Measurements from ENCODE around the gene AHSG. TPM values are rescaled to one million over a fixed set of nuclear protein-coding genes. Genes with fewer than 3 reads are reported as not detected.

Gene AHSG
- total RNA-seq, 1 donor from 2014 or later, result not detected

DNA sequence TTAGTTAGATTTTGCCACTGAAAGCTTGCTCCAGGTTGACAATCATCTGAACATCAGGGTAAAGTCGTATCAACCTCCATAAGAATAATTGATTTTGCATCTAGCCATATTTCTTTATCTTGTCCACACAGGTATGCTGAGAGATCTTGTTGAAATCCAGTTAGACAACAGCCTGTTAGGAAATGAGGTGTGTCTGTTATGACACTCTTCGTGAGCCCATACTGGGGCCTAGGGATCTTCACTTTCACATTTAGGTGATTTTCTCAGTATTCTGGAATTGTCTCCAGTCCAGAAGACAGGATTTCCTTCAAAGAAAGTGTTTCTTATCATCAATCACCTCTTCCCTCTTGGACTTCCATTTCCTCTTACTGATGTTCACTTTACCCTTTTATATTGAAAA lies 24.2 kb upstream of the AHSG start:
- Mint-ChIP-seq H3K4me1 (no peaks in the 10 kb centered on the region), H3K27ac (no peak overlapping the region), H3K27me3 (no peaks in the 10 kb centered on the region), H3K9me3 (no peaks in the 10 kb centered on the region), H3K4me3 (no peak overlapping the region), H3K36me3 (ENCODE audit: low read depth) (peaks cover 36% of the 10 kb centered on the region)
- ATAC-seq (ENCODE audit: low read depth) (no peak), DNase-seq (no peak)
- POLR2A ChIA-PET, result no interaction called here
- CTCF ChIA-PET, result no interaction called here
- TF ChIP-seq, protein P1, sequence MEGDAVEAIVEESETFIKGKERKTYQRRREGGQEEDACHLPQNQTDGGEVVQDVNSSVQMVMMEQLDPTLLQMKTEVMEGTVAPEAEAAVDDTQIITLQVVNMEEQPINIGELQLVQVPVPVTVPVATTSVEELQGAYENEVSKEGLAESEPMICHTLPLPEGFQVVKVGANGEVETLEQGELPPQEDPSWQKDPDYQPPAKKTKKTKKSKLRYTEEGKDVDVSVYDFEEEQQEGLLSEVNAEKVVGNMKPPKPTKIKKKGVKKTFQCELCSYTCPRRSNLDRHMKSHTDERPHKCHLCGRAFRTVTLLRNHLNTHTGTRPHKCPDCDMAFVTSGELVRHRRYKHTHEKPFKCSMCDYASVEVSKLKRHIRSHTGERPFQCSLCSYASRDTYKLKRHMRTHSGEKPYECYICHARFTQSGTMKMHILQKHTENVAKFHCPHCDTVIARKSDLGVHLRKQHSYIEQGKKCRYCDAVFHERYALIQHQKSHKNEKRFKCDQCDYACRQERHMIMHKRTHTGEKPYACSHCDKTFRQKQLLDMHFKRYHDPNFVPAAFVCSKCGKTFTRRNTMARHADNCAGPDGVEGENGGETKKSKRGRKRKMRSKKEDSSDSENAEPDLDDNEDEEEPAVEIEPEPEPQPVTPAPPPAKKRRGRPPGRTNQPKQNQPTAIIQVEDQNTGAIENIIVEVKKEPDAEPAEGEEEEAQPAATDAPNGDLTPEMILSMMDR (IDR thresholded peaks at IDR 0.05), result no peak
- intact Hi-C loops (cut with micrococcal nuclease), result no loop called here

DNA sequence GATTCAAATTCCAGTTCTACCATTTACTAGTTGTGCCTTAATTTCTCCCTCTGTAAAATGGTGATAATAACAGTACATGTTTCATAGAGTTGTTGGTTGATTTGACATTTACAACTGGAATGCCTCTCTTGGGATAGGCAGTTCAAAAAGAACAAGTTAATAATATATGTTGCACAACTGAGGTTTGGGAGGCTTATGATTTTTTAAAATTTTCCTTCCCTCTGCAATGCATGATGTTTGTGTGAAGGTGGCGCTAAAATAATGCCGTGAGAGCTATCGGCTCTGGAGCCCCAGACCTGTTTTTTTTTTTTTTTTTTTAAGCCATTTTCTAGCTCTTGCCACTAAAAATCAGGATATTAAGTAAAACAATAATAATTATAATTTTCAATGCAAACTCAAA lies 23.7 kb upstream of the AHSG start:
- Mint-ChIP-seq H3K4me3 (no peak overlapping the region), H3K9me3 (no peaks in the 10 kb centered on the region), H3K36me3 (ENCODE audit: low read depth) (peaks cover 31% of the 10 kb centered on the region), H3K4me1 (no peaks in the 10 kb centered on the region), H3K27me3 (no peaks in the 10 kb centered on the region), H3K27ac (no peak overlapping the region)
- ATAC-seq (ENCODE audit: low read depth) (no peak), DNase-seq (no peak)
- CTCF ChIA-PET, result interaction anchor here (1.3 kb wide), 1 partner anchor 48 kb away, joined by 3 read pairs; no protein-coding TSS in a partner anchor
- POLR2A ChIA-PET, result no interaction called here
- intact Hi-C loops (cut with micrococcal nuclease), result no loop called here
- TF ChIP-seq, protein P1 (IDR thresholded peaks at IDR 0.05), result no peak

DNA sequence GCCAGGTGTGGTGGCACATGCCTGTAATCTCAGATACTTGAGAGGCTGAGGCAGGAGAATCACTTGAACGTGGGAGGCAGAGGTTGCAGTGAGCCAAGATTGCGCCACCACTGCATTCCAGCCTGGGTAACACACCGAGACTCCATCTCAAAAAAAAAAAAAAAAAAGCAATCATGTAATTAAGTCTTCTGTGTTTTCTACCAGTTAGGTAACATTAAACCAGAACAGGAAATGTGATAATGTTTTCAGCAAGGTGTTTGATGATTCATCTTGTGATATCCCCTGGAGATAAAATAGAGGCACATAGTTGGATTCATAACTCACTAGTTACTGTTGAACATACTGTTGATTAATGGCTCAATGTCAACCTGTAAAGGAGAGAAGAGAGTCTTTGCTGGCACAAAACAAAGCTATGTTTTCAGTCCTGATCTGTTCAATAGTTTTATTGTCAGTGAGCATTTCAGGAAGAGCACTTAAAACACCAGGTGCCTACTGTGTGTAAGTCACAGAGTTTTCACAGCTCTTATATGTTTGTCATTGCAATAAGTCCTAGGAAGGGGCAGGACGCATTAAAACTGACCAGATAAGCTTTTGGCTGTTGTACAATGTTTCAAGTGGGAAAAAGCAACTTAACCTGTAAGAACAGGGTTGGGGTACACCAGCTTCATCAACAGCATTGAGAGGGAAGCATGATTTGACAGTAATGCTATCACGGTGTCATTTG lies 22.8 kb upstream of the AHSG start:
- TF ChIP-seq, protein P1 (IDR thresholded peaks at IDR 0.05), result no peak
- POLR2A ChIA-PET, result interaction anchor here (0.5 kb wide), 1 partner anchor 559 kb away, joined by 5 read pairs; no protein-coding TSS in a partner anchor
- ATAC-seq (ENCODE audit: low read depth) (no peak), DNase-seq (no peak)
- Mint-ChIP-seq H3K4me1 (no peaks in the 10 kb centered on the region), H3K4me3 (no peak overlapping the region), H3K36me3 (ENCODE audit: low read depth) (peaks cover 22% of the 10 kb centered on the region), H3K27me3 (no peaks in the 10 kb centered on the region), H3K9me3 (no peaks in the 10 kb centered on the region), H3K27ac (no peak overlapping the region)
- intact Hi-C loops (cut with micrococcal nuclease), result no loop called here
- CTCF ChIA-PET, result interaction anchor here (1.3 kb wide), 1 partner anchor 49 kb away, joined by 3 read pairs; no protein-coding TSS in a partner anchor

DNA sequence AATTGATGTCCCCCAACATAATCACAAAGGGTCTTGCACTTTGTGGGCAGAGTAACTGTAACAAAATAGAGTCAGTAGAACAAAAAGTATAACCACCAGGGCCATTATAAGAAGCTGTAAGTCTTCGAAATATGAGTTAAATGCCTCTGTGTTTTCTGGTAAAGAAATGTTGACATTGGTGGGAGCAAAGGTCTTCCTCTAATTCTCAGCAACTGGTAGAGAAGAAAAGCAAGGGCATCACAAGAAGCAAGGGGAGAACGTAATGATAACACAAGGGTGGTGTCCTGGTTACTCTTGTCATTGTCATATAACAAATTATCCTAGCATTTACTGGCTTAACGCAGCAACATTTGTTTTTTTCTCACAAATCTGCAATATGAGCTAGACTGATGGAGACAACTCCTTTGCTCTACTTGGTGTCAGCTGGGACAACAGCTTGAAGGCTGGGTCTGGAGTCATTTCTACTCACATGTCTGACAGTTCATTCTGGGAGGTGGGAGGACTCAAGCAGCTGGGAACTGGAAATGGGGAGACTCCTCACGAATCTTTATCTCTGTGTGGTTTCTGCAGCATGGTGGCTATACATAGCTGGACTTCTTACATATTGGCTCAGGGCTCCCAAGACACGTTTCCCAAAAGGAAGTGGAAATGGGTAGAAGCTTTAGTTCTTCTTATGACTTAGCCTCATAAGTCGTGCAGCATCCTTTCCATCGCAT lies 22.1 kb upstream of the AHSG start:
- Mint-ChIP-seq H3K36me3 (ENCODE audit: low read depth) (peaks cover 15% of the 10 kb centered on the region), H3K4me1 (no peaks in the 10 kb centered on the region), H3K27me3 (no peaks in the 10 kb centered on the region), H3K4me3 (no peak overlapping the region), H3K27ac (no peak overlapping the region), H3K9me3 (no peaks in the 10 kb centered on the region)
- intact Hi-C loops (cut with micrococcal nuclease), result no loop called here
- ChIA-PET POLR2A (no interaction called here), CTCF (interaction anchor here (1.3 kb wide), 1 partner anchor 50 kb away, joined by 3 read pairs; no protein-coding TSS in a partner anchor)
- DNase-seq (no peak), ATAC-seq (ENCODE audit: low read depth) (no peak)
- TF ChIP-seq, protein P1 (IDR thresholded peaks at IDR 0.05), result no peak

DNA sequence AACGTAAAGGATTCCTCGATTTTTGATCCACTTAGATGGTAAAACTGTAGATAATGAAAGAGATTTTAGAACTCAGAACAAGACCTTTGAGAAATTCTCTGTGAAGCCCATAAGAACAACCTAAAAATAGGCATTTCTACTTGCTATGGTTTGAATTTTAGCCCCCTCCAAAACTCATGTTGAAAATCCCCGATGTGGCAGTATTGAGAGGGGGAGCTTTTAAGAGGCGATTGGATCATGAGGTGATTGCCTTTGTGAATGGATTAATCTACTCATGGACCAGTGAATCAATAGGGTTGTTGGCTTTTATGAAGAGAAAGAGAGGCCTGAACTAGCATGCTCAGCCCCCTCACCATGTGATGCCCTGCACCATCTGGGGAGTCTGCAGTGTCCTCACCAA lies 20.2 kb upstream of the AHSG start:
- Mint-ChIP-seq H3K27ac (no peak overlapping the region), H3K36me3 (ENCODE audit: low read depth) (peaks cover 2% of the 10 kb centered on the region), H3K4me1 (no peaks in the 10 kb centered on the region), H3K9me3 (no peaks in the 10 kb centered on the region), H3K27me3 (peaks cover 1% of the 10 kb centered on the region), H3K4me3 (no peak overlapping the region)
- DNase-seq (no peak), ATAC-seq (ENCODE audit: low read depth) (no peak)
- ChIA-PET POLR2A (no interaction called here), CTCF (interaction anchor here (0.9 kb wide), 1 partner anchor 24 kb away, joined by 3 read pairs; no protein-coding TSS in a partner anchor)
- intact Hi-C loops (cut with micrococcal nuclease), result no loop called here
- TF ChIP-seq, protein P1 (IDR thresholded peaks at IDR 0.05), result no peak
